ENCODE measurements around the gene ZSCAN29.

The ZSCAN29 gene

GRCh38 chr15:43329217-43329959 is 41.5 kb downstream of the ZSCAN29 start:
- peak overlapping the region; percentile 56 for H3K4me3 ChIP-seq (ENCODE audit: low read depth, low read length)
- in situ Hi-C loops (cut with HindIII; ENCODE audit: low sequenced_read_pairs) = no loop called here
- peak; percentile 12 for DNase-seq (ENCODE audit: low read depth)
- no peak for TF ChIP-seq CTCF (IDR thresholded peaks at IDR 0.05; ENCODE audit: low read depth, low read length, missing control alignments)

- no peak for DNase-seq (ENCODE audit: low read depth)
- H3K4me3 ChIP-seq (ENCODE audit: low read depth, low read length) = no peak overlapping the region
- in situ Hi-C loops (cut with HindIII; ENCODE audit: low sequenced_read_pairs) = no loop called here
- TF ChIP-seq CTCF (IDR thresholded peaks at IDR 0.05; ENCODE audit: low read depth, low read length, missing control alignments) = no peak
Measured at GRCh38 chr15:43325039-43325684, 45.7 kb downstream of the ZSCAN29 start.

GRCh38 chr15:43318990-43319771 is 51.7 kb downstream of the ZSCAN29 start:
- H3K4me3 ChIP-seq (ENCODE audit: low read depth, low read length) = no peak overlapping the region
- no peak for TF ChIP-seq CTCF (IDR thresholded peaks at IDR 0.05; ENCODE audit: low read depth, low read length, missing control alignments)
- in situ Hi-C loops (cut with HindIII; ENCODE audit: low sequenced_read_pairs) = no loop called here
- DNase-seq (ENCODE audit: low read depth) = no peak

- in situ Hi-C loops (cut with HindIII; ENCODE audit: low sequenced_read_pairs) = no loop called here
- DNase-seq (ENCODE audit: low read depth) = no peak
- no peak overlapping the region for H3K4me3 ChIP-seq (ENCODE audit: low read depth, low read length)
- TF ChIP-seq CTCF (IDR thresholded peaks at IDR 0.05; ENCODE audit: low read depth, low read length, missing control alignments) = no peak
Measured at GRCh38 chr15:43317566-43318184, 53.2 kb downstream of the ZSCAN29 start.

GRCh38 chr15:43316971-43317346 is 53.9 kb downstream of the ZSCAN29 start:
- in situ Hi-C loops (cut with HindIII; ENCODE audit: low sequenced_read_pairs) = no loop called here
- no peak for DNase-seq (ENCODE audit: low read depth)
- TF ChIP-seq CTCF (IDR thresholded peaks at IDR 0.05; ENCODE audit: low read depth, low read length, missing control alignments) = no peak
- no peak overlapping the region for H3K4me3 ChIP-seq (ENCODE audit: low read depth, low read length)
